Measurements from ENCODE around the gene MYD88.

DNA sequence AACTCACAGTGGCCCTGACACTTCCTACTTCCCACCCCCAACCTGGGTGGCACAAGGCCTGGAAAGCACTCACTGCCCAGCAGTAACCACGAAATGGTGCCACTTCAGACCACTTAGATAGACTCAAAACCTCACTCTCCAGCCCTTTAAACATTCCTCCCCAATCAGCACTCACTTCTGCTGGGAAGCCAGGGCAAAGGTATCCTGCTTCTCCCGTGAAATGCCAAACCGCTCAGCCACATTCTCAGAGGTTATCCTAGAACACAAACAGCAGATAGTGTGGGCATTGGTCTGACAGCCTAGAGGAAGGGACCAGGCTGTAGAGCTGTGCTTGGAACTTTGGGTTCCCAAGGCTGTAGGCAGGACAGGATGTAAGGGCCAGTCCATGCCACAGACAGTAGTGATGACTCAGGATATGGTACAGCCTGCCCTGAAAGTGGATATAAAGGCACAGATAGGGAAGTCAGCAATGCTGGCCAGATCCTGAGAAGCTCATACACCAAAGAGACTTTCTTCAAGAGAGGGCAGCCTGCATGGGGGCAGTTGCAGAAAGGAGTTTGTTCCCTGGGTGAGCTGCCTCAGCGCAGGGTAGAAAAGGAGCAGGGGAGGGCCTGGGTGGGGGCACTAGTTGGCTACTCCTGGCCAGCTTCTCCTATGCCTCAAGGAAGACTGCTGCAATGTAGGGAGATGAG is 10.7 kb upstream of the MYD88 start:
- TF ChIP-seq CTCF (IDR thresholded peaks at IDR 0.05): no peak
- TF ChIP-seq MXD4 (CRISPR knock-in tag; IDR thresholded peaks at IDR 0.05; ENCODE audit: borderline replicate concordance): no peak
